ENCODE data around the gene SHH.

DNA sequence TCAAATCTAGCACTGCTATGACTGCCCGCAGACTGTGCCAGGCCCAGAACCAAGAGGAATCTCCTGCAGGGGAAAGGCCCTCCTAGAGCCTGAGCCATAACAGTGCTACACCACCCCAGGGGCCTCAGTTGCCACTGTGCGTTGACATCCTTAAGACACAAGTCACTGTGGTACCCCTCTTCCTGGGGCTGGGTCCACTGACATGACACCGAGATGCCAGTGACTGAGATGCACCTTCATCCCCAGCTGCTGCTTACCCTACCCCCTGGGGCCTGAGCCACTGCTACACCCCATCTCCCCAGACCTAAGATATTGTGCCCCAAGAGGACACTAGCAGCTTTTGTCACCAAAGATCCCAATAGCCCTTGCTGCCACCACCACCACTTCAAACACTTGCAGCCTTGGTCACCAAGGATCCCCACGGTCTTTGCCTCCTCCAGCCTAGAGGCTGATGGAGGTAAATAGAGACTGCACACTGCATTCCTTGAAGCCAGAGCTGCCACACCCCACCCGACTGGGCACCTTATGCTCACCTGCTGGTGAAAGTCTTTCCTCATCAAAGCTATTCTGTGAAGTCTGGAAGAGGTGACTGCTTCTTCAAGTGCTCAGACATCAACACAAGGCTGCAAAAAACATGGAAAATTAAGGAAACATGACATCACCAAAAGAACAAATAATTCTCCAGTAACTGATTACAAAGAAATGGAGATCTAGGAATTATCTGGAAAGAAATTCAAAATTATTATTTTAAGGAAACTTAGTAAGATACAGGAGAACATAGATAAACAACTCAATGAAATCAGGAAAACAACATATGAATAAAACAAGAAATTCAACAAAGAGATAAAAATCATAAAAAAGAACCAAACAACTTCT lies 40.4 kb upstream of the SHH start:
- TF ChIP-seq, protein P1, sequence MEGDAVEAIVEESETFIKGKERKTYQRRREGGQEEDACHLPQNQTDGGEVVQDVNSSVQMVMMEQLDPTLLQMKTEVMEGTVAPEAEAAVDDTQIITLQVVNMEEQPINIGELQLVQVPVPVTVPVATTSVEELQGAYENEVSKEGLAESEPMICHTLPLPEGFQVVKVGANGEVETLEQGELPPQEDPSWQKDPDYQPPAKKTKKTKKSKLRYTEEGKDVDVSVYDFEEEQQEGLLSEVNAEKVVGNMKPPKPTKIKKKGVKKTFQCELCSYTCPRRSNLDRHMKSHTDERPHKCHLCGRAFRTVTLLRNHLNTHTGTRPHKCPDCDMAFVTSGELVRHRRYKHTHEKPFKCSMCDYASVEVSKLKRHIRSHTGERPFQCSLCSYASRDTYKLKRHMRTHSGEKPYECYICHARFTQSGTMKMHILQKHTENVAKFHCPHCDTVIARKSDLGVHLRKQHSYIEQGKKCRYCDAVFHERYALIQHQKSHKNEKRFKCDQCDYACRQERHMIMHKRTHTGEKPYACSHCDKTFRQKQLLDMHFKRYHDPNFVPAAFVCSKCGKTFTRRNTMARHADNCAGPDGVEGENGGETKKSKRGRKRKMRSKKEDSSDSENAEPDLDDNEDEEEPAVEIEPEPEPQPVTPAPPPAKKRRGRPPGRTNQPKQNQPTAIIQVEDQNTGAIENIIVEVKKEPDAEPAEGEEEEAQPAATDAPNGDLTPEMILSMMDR (conservative IDR thresholded peaks at IDR 0.05; ENCODE audit: low read depth in 2 of 2), result no peak
- TF ChIP-seq, protein P2, sequence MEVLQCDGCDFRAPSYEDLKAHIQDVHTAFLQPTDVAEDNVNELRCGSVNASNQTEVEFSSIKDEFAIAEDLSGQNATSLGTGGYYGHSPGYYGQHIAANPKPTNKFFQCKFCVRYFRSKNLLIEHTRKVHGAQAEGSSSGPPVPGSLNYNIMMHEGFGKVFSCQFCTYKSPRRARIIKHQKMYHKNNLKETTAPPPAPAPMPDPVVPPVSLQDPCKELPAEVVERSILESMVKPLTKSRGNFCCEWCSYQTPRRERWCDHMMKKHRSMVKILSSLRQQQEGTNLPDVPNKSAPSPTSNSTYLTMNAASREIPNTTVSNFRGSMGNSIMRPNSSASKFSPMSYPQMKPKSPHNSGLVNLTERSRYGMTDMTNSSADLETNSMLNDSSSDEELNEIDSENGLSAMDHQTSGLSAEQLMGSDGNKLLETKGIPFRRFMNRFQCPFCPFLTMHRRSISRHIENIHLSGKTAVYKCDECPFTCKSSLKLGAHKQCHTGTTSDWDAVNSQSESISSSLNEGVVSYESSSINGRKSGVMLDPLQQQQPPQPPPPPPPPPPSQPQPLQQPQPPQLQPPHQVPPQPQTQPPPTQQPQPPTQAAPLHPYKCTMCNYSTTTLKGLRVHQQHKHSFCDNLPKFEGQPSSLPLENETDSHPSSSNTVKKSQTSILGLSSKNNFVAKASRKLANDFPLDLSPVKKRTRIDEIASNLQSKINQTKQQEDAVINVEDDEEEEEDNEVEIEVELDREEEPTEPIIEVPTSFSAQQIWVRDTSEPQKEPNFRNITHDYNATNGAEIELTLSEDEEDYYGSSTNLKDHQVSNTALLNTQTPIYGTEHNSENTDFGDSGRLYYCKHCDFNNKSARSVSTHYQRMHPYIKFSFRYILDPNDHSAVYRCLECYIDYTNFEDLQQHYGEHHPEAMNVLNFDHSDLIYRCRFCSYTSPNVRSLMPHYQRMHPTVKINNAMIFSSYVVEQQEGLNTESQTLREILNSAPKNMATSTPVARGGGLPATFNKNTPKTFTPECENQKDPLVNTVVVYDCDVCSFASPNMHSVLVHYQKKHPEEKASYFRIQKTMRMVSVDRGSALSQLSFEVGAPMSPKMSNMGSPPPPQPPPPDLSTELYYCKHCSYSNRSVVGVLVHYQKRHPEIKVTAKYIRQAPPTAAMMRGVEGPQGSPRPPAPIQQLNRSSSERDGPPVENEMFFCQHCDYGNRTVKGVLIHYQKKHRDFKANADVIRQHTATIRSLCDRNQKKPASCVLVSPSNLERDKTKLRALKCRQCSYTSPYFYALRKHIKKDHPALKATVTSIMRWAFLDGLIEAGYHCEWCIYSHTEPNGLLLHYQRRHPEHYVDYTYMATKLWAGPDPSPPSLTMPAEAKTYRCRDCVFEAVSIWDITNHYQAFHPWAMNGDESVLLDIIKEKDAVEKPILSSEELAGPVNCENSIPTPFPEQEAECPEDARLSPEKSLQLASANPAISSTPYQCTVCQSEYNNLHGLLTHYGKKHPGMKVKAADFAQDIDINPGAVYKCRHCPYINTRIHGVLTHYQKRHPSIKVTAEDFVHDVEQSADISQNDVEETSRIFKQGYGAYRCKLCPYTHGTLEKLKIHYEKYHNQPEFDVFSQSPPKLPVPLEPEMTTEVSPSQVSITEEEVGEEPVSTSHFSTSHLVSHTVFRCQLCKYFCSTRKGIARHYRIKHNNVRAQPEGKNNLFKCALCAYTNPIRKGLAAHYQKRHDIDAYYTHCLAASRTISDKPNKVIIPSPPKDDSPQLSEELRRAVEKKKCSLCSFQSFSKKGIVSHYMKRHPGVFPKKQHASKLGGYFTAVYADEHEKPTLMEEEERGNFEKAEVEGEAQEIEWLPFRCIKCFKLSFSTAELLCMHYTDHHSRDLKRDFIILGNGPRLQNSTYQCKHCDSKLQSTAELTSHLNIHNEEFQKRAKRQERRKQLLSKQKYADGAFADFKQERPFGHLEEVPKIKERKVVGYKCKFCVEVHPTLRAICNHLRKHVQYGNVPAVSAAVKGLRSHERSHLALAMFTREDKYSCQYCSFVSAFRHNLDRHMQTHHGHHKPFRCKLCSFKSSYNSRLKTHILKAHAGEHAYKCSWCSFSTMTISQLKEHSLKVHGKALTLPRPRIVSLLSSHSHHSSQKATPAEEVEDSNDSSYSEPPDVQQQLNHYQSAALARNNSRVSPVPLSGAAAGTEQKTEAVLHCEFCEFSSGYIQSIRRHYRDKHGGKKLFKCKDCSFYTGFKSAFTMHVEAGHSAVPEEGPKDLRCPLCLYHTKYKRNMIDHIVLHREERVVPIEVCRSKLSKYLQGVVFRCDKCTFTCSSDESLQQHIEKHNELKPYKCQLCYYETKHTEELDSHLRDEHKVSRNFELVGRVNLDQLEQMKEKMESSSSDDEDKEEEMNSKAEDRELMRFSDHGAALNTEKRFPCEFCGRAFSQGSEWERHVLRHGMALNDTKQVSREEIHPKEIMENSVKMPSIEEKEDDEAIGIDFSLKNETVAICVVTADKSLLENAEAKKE (CRISPR knock-in tag; IDR thresholded peaks at IDR 0.05), result no peak
- no peak for TF ChIP-seq EZH2phosphoT487 (IDR thresholded peaks at IDR 0.05; ENCODE audit: unreplicated experiment)
- no peak for TF ChIP-seq EZH2 (IDR thresholded peaks at IDR 0.05; ENCODE audit: low read depth, unreplicated experiment)
- TF ChIP-seq ZNF114 (CRISPR knock-in tag; IDR thresholded peaks at IDR 0.05), result no peak
- TF ChIP-seq POLR2AphosphoS5 (IDR thresholded peaks at IDR 0.05; ENCODE audit: low read depth), result no peak
- TF ChIP-seq STAT1 (IDR thresholded peaks at IDR 0.05; ENCODE audit: unreplicated experiment), result no peak
- TF ChIP-seq JUNB (IDR thresholded peaks at IDR 0.05; ENCODE audit: unreplicated experiment), result no peak

Measured in GM23338 (cell line).